ENCODE results near the gene VRTN. TPM values are rescaled to one million over a fixed set of nuclear protein-coding genes. Genes with fewer than 3 reads are reported as not detected.

The VRTN gene
- total and polyA plus RNA-seq, 9 of the 15 experiments (the other 6 are each of a cell fraction or from before 2014, with no cell fraction given) = 0.05 to 0.09 (median 0.06) TPM; not detected in 6

DNA sequence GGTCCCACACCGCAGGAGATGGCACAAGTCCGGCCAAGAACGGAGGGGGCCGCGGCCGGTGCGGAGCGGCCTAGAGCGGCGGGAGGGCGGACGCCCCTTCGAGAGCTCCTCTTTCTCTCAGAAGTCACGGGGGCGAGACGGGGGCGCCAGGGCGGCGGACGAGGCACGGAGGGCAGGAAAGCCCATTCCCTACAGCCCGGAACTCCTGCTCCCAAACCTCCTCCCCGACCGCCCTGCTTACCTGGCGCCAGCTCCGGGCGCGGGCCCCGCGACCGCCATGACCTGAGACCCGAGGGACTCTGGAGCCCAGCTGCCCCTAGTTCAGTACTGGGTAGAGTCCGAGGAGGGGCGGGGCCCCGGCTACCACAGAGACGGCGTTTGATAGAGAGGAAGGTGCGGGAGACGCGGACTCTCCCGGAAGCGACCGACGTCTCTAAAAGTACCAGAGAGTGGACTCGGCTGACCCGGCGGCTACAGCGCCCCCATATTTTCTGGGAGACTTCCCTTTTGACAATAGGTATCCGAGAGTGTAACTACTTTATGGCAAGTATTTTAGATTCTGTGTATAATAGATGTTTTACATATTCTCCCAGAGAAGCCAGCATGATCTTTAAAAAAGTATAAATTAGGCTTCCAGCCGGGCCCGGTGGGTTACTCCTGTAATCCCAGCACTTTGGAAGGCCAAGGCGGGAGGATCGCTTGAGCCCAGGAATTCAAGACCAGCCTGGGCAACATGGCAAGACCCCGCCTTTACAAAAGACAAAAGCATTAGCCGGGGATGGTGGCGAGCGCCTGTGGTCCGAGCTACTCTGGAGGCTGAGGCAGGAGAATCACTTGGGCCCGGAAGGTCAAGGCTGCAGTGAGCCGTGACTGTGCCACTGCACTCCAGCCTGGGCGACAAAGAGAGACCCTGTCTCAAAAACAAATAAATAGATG is 45.4 kb upstream of the VRTN start, which contains the start of gene ABCD4 (continued):
- TF ChIP-seq, protein P1, sequence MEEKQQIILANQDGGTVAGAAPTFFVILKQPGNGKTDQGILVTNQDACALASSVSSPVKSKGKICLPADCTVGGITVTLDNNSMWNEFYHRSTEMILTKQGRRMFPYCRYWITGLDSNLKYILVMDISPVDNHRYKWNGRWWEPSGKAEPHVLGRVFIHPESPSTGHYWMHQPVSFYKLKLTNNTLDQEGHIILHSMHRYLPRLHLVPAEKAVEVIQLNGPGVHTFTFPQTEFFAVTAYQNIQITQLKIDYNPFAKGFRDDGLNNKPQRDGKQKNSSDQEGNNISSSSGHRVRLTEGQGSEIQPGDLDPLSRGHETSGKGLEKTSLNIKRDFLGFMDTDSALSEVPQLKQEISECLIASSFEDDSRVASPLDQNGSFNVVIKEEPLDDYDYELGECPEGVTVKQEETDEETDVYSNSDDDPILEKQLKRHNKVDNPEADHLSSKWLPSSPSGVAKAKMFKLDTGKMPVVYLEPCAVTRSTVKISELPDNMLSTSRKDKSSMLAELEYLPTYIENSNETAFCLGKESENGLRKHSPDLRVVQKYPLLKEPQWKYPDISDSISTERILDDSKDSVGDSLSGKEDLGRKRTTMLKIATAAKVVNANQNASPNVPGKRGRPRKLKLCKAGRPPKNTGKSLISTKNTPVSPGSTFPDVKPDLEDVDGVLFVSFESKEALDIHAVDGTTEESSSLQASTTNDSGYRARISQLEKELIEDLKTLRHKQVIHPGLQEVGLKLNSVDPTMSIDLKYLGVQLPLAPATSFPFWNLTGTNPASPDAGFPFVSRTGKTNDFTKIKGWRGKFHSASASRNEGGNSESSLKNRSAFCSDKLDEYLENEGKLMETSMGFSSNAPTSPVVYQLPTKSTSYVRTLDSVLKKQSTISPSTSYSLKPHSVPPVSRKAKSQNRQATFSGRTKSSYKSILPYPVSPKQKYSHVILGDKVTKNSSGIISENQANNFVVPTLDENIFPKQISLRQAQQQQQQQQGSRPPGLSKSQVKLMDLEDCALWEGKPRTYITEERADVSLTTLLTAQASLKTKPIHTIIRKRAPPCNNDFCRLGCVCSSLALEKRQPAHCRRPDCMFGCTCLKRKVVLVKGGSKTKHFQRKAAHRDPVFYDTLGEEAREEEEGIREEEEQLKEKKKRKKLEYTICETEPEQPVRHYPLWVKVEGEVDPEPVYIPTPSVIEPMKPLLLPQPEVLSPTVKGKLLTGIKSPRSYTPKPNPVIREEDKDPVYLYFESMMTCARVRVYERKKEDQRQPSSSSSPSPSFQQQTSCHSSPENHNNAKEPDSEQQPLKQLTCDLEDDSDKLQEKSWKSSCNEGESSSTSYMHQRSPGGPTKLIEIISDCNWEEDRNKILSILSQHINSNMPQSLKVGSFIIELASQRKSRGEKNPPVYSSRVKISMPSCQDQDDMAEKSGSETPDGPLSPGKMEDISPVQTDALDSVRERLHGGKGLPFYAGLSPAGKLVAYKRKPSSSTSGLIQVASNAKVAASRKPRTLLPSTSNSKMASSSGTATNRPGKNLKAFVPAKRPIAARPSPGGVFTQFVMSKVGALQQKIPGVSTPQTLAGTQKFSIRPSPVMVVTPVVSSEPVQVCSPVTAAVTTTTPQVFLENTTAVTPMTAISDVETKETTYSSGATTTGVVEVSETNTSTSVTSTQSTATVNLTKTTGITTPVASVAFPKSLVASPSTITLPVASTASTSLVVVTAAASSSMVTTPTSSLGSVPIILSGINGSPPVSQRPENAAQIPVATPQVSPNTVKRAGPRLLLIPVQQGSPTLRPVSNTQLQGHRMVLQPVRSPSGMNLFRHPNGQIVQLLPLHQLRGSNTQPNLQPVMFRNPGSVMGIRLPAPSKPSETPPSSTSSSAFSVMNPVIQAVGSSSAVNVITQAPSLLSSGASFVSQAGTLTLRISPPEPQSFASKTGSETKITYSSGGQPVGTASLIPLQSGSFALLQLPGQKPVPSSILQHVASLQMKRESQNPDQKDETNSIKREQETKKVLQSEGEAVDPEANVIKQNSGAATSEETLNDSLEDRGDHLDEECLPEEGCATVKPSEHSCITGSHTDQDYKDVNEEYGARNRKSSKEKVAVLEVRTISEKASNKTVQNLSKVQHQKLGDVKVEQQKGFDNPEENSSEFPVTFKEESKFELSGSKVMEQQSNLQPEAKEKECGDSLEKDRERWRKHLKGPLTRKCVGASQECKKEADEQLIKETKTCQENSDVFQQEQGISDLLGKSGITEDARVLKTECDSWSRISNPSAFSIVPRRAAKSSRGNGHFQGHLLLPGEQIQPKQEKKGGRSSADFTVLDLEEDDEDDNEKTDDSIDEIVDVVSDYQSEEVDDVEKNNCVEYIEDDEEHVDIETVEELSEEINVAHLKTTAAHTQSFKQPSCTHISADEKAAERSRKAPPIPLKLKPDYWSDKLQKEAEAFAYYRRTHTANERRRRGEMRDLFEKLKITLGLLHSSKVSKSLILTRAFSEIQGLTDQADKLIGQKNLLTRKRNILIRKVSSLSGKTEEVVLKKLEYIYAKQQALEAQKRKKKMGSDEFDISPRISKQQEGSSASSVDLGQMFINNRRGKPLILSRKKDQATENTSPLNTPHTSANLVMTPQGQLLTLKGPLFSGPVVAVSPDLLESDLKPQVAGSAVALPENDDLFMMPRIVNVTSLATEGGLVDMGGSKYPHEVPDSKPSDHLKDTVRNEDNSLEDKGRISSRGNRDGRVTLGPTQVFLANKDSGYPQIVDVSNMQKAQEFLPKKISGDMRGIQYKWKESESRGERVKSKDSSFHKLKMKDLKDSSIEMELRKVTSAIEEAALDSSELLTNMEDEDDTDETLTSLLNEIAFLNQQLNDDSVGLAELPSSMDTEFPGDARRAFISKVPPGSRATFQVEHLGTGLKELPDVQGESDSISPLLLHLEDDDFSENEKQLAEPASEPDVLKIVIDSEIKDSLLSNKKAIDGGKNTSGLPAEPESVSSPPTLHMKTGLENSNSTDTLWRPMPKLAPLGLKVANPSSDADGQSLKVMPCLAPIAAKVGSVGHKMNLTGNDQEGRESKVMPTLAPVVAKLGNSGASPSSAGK (IDR thresholded peaks at IDR 0.05) = no peak
- TF ChIP-seq MTA3 (IDR thresholded peaks at IDR 0.05; ENCODE audit: borderline replicate concordance) (0 out of 2 replicates have a peak, but pooled peaks have one; percentile 42), MCM2 (IDR thresholded peaks at IDR 0.05; ENCODE audit: low read depth) (no peak), SREBF2 (CRISPR knock-in tag; IDR thresholded peaks at IDR 0.05) (no peak), CBX2 (IDR thresholded peaks at IDR 0.05; ENCODE audit: insufficient read depth, low read length, poor library complexity, severe bottlenecking) (no peak), ZNF79 (CRISPR knock-in tag; IDR thresholded peaks at IDR 0.05; ENCODE audit: low read depth) (no peak), ZNF408 (CRISPR knock-in tag; IDR thresholded peaks at IDR 0.05; ENCODE audit: low read depth) (no peak), ZNF197 (CRISPR knock-in tag; IDR thresholded peaks at IDR 0.05; ENCODE audit: low read depth) (no peak), HDGF (IDR thresholded peaks at IDR 0.05) (no peak), LEF1 (IDR thresholded peaks at IDR 0.05) (no peak), HMG20B (CRISPR knock-in tag; IDR thresholded peaks at IDR 0.05) (no peak), ARID2 (IDR thresholded peaks at IDR 0.05) (no peak), ZNF778 (CRISPR knock-in tag; IDR thresholded peaks at IDR 0.05) (no peak), SMAD2 (IDR thresholded peaks at IDR 0.05; ENCODE audit: low read depth, low read length) (no peak), NUFIP1 (IDR thresholded peaks at IDR 0.05; ENCODE audit: partially characterized antibody) (no peak)
- TF ChIP-seq, protein P2, sequence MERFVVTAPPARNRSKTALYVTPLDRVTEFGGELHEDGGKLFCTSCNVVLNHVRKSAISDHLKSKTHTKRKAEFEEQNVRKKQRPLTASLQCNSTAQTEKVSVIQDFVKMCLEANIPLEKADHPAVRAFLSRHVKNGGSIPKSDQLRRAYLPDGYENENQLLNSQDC (CRISPR knock-in tag; IDR thresholded peaks at IDR 0.05) = no peak
